ENCODE measurements around the gene LAMP2.

The LAMP2 gene

GRCh38 chrX:120456973-120457372 is 12.1 kb downstream of the LAMP2 start:
- DNase-seq (ENCODE audit: low read depth, low spot score): no peak

DNA sequence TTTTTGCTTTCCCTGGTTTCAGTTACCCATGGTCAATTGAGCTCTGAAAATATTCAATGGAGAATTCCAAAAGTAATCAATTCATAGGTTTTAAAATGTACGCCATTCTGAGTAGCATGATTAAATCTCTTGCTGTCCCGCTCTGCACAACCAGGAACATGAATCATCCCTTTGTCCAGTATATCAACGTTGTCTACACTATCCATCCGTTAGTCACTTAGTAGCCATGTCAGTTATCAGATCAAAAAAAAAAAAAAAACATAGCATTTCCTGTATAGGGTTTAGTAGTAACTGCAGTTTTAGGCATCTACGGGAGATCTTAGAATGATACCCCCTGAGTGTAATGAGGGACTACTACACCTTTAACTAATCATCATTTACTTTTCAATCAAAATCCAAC is 15.1 kb downstream of the LAMP2 start:
- no peak for DNase-seq (ENCODE audit: low read depth, low spot score)

- DNase-seq (ENCODE audit: low read depth, low spot score): no peak
Observed at GRCh38 chrX:120452131-120452530, 17.0 kb downstream of the LAMP2 start.

- DNase-seq (ENCODE audit: low read depth, low spot score): no peak
Observed at GRCh38 chrX:120450163-120450562, 18.9 kb downstream of the LAMP2 start.

GRCh38 chrX:120446498-120446897 is 22.6 kb downstream of the LAMP2 start:
- DNase-seq (ENCODE audit: low read depth, low spot score): no peak

- no peak for DNase-seq (ENCODE audit: low read depth, low spot score)
Observed at GRCh38 chrX:120439921-120440320, 29.2 kb downstream of the LAMP2 start.

DNA sequence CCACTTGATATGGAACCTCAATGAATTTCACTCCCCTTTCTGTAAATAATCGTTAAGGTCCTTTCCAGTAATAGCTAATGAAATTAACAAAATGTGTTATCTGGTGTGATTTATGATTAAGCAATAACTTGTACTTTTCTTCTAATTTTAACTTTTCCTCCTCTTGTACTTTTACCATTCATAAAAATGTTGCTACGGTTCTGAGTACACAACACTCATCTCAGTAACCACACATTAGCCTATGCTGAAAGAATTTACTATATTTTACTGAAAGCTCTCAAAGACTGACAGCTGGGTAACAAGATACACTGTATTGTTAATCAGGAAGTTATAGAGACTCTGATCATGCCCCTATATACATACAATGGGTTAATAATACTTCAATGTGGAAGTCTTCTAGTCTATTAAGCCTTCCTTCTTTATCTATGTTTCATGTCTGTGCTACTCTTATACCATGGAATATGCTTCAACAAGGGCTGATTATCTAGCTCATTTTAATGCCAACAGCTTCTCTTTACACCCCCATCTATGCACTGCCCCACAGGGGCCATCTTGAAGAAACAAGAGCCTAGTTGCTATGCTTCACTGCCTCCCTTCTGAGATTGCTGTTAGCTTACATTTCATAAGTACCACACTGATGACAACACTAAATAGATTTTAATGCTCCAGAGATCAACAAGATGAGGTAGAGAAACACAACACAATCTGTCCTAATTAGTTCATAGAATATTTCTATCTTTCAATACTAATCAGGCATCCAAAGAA is 39.1 kb downstream of the LAMP2 start:
- no peak for DNase-seq (ENCODE audit: low read depth, low spot score)

DNA sequence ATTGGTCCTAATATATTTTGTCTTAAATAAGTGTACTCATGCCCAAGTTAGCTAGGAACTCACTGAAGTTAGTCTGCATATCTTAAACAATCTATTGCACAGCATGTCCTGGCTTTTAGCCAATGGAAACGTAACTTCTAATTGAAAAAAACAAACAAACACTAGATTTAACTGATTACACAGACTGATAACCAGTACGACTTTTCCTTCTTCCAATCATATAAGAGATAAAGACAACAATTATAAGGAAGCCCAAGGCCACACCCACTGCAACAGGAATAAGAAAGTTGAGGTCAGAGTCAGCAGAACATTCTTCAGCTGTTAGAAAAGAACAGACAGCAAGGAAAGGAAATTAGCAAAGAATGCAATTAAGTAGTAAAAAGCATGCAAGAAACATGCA is 40.8 kb downstream of the LAMP2 start:
- DNase-seq (ENCODE audit: low read depth, low spot score): no peak

- DNase-seq (ENCODE audit: low read depth, low spot score): no peak
Observed at GRCh38 chrX:120426599-120426998, 42.5 kb downstream of the LAMP2 start.

GRCh38 chrX:120419463-120419862 is 49.6 kb downstream of the LAMP2 start:
- no peak for DNase-seq (ENCODE audit: low read depth, low spot score)

DNA sequence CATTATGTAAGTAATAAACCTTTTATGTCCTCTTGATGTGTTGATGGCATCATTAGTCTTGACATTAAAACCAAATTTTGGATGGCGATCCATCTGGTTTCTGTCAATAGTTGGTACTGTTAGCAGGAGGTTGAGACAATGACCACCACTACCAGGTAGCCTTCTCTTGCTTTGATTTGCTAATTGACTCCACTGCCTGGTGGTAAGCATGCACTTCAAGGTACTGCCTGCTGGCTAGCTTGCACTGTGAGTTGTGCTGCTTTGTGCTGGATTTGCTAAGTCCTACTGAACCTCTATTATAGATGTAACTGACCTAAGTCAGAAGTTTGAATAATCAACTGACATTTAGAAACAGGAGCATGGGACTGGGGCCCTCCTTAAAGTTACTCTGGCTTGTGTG is 60.9 kb downstream of the LAMP2 start:
- no peak for DNase-seq (ENCODE audit: low read depth, low spot score)

GRCh38 chrX:120406638-120407037 is 62.5 kb downstream of the LAMP2 start:
- DNase-seq (ENCODE audit: low read depth, low spot score): no peak

DNA sequence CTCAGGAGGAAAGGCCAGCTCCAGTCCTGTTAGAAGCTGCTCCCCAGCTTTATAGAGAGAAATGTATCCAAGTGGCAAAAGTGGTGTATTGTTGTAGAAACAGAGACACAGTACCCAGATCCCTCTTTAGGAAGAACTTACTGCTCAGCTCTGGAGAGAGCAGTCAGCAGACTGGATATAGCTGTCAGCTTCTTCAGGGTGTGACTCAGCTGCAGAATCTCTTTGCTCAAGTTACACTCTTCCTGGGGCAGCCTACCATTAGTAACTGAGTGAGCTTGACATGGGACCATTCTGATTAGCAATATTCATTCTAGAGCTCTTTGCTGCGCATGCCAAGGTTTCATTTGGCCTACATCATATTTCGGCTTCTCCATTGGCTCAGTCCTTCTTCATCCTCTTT is 66.7 kb downstream of the LAMP2 start:
- DNase-seq (ENCODE audit: low read depth, low spot score): no peak

DNA sequence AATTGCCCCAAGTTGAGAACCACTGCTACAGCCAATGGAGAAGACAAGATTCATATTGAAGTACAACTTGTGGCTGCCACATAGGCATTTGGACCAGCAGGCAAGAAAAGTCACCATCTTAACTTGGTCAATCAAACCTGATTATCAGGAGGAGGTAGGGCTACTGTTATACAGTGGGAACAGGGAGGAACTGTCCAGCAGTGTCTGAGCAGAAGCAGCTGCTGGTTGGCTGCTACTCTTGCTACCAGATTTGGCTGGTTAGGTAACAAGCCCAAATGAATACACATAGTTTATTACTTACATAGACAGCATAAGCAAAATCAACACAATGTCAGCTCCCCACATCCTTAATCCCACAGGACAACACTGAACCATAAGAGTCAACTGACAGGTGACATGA is 67.8 kb downstream of the LAMP2 start:
- DNase-seq (ENCODE audit: low read depth, low spot score): no peak

DNA sequence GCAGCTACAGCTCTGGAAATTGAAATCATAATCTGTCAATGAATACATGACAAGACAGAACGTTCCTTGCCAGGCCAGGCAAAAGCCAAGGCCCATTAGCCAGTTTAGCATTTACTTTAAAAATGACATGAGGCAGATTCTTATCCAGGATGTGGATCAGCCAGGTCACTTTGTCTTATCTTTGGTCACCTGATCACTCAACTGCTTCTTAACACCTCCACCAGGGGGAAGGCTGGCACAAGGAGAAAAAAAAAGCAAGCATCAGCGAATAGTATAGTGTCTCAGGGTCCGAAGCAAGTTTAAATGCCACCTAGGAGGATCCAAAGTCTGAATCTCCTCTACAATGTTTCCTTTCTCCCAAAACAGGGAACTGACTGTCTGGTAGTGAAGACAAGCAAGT is 88.4 kb downstream of the LAMP2 start:
- DNase-seq (ENCODE audit: low read depth, low spot score): no peak

DNA sequence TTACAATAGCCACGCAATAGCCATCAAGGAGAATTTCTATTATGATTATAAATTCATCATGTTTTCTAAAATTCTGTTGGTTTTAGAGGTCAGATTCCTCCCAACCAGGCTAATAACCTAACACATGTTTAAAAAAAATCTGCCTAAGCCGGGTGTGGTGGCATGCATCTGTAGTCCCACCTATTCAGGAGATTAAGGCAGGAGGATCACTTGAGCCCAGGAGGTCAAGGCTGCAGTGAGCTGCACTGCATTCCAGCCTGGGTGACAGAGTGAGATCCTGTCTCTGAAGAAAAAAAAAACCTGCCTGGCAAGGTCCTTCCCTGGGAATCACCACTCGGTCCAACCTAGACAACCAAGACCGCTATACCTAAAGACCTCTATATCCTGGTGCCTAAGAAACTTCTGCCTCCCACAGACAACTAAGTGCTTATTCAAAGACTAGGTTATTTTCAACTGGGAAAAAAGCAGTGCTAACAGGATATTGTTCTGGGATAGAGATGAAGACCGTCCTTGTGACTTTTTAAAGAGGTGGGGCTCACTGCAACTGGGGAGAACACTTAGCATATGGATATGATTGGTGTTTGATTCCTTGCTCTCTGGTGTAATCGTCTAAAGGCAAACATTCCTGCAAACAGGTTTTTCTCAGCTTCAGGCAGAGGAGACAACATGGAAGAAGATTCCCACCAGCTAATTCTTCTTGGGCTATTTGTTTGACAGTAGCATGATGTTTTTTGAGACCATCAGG is 89.0 kb downstream of the LAMP2 start:
- DNase-seq (ENCODE audit: low read depth, low spot score): no peak

DNA sequence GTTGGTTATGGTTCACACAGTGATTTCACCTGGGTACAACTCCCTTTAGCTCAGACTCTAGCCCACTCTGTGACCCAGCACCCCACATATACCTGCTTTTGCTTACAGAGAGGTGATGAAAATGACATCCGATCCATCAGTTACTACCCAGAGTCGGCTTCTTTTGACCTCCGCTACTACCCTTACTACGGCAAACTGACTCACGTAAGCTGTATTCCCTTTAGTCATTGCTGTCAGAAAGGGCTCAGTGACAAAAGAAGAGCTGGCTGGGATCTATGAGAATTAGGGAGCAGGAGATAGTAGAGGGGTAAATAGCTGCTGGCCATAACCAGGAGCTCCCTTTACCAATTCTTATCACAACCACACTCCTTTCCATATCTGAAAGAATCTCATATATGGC is 90.5 kb downstream of the LAMP2 start:
- no peak for DNase-seq (ENCODE audit: low read depth, low spot score)
